ENCODE results near the gene HIP1R. TPM values are rescaled to one million over a fixed set of nuclear protein-coding genes. Genes with fewer than 3 reads are reported as not detected.

The HIP1R gene
- total and polyA plus RNA-seq, 11 donors: 14.9 to 49.5 (median 19.6) TPM

- WGBS, 4 donors: 61 to 66% (median 64%) methylated on average over 4 of the region's 4 CpGs
- no peak overlapping the region for H3K4me3 ChIP-seq
- no peak for TF ChIP-seq POLR2A (IDR thresholded peaks at IDR 0.05)
- no peak for TF ChIP-seq CTCF (IDR thresholded peaks at IDR 0.05)
- H3K4me1 ChIP-seq: peaks cover 14 to 92% (median 69%) of the 10 kb centered on the region in 12 donors
- H3K27me3 ChIP-seq: no peaks in the 10 kb centered on the region
- H3K9me3 ChIP-seq: no peaks in the 10 kb centered on the region
- intact Hi-C loops (cut with DNase I): no loop called here
- H3K36me3 ChIP-seq: no peaks in the 10 kb centered on the region
- ATAC-seq: no peak
- H3K27ac ChIP-seq: no peak overlapping the region
- no peak for DNase-seq
Observed at GRCh38 chr12:122884860-122885259, 49.6 kb downstream of the HIP1R start.

GRCh38 chr12:122886161-122886560 lies 50.9 kb downstream of the HIP1R start:
- intact Hi-C loops (cut with DNase I): no loop called here
- DNase-seq (no peak), ATAC-seq (no peak)
- TF ChIP-seq POLR2A (IDR thresholded peaks at IDR 0.05): no peak
- TF ChIP-seq CTCF (IDR thresholded peaks at IDR 0.05): no peak
- Histone ChIP-seq H3K27me3 (no peaks in the 10 kb centered on the region), H3K36me3 (no peaks in the 10 kb centered on the region), H3K4me1 (peaks cover 12 to 92% (median 70%) of the 10 kb centered on the region in 12 donors), H3K4me3 (no peak overlapping the region), H3K27ac (no peak overlapping the region), H3K9me3 (no peaks in the 10 kb centered on the region)
- 90 to 97% (median 93%) methylated on average over 8 of the region's 8 CpGs for WGBS, 4 donors

GRCh38 chr12:122886851-122887818 lies 51.9 kb downstream of the HIP1R start:
- no peaks in the 10 kb centered on the region for H3K36me3 ChIP-seq
- TF ChIP-seq CTCF (IDR thresholded peaks at IDR 0.05) (no peak), POLR2A (IDR thresholded peaks at IDR 0.05) (no peak)
- DNase-seq (no peak), ATAC-seq (no peak)
- H3K9me3 ChIP-seq: no peaks in the 10 kb centered on the region
- intact Hi-C loops (cut with DNase I): no loop called here
- H3K4me3 ChIP-seq: peak overlapping the region in 1 of 12 donors; percentile 39
- H3K27ac ChIP-seq: peak overlapping the region in 11 of 12 donors; percentile 63 to 90 (median 79)
- 48 to 62% (median 59%) methylated on average over 10 of the region's 10 CpGs for WGBS, 4 donors
- peaks cover 11 to 94% (median 76%) of the 10 kb centered on the region in 12 donors for H3K4me1 ChIP-seq
- no peaks in the 10 kb centered on the region for H3K27me3 ChIP-seq

DNA sequence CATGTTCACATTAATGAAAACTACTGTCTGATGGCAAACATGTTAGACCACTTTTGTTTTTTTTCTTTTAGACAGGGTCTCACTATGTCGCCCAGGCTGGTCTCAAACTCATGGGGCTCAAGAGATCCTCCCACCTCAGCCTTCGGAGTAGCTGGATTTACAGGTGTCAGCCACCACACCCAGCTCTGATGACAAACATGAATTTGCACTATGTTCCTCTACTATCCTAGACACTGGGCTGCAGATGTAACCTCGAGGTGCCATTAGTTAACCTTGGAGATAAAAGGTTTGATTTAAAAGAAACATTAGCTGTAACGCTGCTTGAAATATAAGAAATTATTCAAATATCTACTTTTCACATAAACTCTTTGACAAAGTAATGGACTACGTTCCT lies 52.6 kb downstream of the HIP1R start:
- H3K4me1 ChIP-seq: peaks cover 11 to 95% (median 80%) of the 10 kb centered on the region in 12 donors
- H3K4me3 ChIP-seq: peak overlapping the region in 7 of 12 donors; percentile 7 to 43 (median 24)
- TF ChIP-seq CTCF (IDR thresholded peaks at IDR 0.05) (no peak), POLR2A (IDR thresholded peaks at IDR 0.05) (no peak)

More for the DNA sequence above, 52.6 kb downstream of the HIP1R start:
- no peak for DNase-seq
- no peak for ATAC-seq
- H3K9me3 ChIP-seq: no peaks in the 10 kb centered on the region
- intact Hi-C loops (cut with DNase I): loop anchor here in 1 of 10 donors (2.0 kb wide), 1 partner anchor 15 kb away; no protein-coding TSS in a partner anchor
- H3K27ac ChIP-seq: peak overlapping the region; percentile 63 to 90 (median 79)
- H3K36me3 ChIP-seq: no peaks in the 10 kb centered on the region
- WGBS, 4 donors: 70 to 75% (median 72%) methylated on average over 5 of the region's 5 CpGs
- no peaks in the 10 kb centered on the region for H3K27me3 ChIP-seq

All from heart left ventricle (tissue), 16 donors.